GM12892 (cell line): ENCODE data around the gene ARL15.

ENCODE experiments used
- DNase-seq: peaks from one replicate; pipeline ENCODE4 v3.0.0; 2011; ENCODE audit not compliant: insufficient read length
- FAIRE-seq: peaks from 2 replicates; lab custom pipeline; 2011; peaks lifted over from hg19 to GRCh38; lab: Jason Lieb, UNC
- POLR2A ChIP-seq: IDR thresholded peaks from 2 replicates; pipeline ENCODE4 v1.6.1; 2011; ENCODE audit warnings: low read depth, low read length, control low read depth
- POLR2AphosphoS5 ChIP-seq: IDR thresholded peaks from 2 replicates; pipeline ENCODE4 v1.6.1; 2011; ENCODE audit warnings: low read depth, low read length, control low read depth
- TAF1 ChIP-seq: IDR thresholded peaks from 2 replicates; pipeline ENCODE4 v1.6.1; 2011; ENCODE audit warnings: low read depth, mild to moderate bottlenecking, control low read depth, low read length, borderline replicate concordance

The ARL15 gene

GRCh38 chr5:54018438-54018837 is 291.9 kb downstream of the ARL15 start:
- DNase-seq = no peak
- no peak for TF ChIP-seq TAF1
- no peak for TF ChIP-seq POLR2AphosphoS5
- TF ChIP-seq POLR2A = no peak
- no peak for FAIRE-seq

GRCh38 chr5:54017580-54017979 is 292.8 kb downstream of the ARL15 start:
- TF ChIP-seq TAF1 (no peak), POLR2AphosphoS5 (no peak), POLR2A (no peak)
- FAIRE-seq (no peak), DNase-seq (no peak)

GRCh38 chr5:54013556-54014194 is 296.7 kb downstream of the ARL15 start:
- DNase-seq = no peak
- no peak for FAIRE-seq
- TF ChIP-seq TAF1 = no peak
- TF ChIP-seq POLR2A = no peak
- TF ChIP-seq POLR2AphosphoS5 = no peak

- DNase-seq = no peak
- FAIRE-seq = no peak
- no peak for TF ChIP-seq TAF1
- no peak for TF ChIP-seq POLR2A
- no peak for TF ChIP-seq POLR2AphosphoS5
Measured at GRCh38 chr5:54009828-54010227, 300.5 kb downstream of the ARL15 start.

- no peak for TF ChIP-seq POLR2AphosphoS5
- no peak for TF ChIP-seq TAF1
- no peak for TF ChIP-seq POLR2A
- DNase-seq (no peak), FAIRE-seq (no peak)
Measured at GRCh38 chr5:54009357-54009756, 301.0 kb downstream of the ARL15 start.

- TF ChIP-seq POLR2A (no peak), TAF1 (no peak), POLR2AphosphoS5 (no peak)
- no peak for DNase-seq
- no peak for FAIRE-seq
Measured at GRCh38 chr5:54007827-54008777, 302.3 kb downstream of the ARL15 start.

- FAIRE-seq (no peak), DNase-seq (no peak)
- TF ChIP-seq POLR2AphosphoS5 = no peak
- no peak for TF ChIP-seq POLR2A
- no peak for TF ChIP-seq TAF1
Measured at GRCh38 chr5:54004697-54005096, 305.7 kb downstream of the ARL15 start.

GRCh38 chr5:54002779-54003178 is 307.6 kb downstream of the ARL15 start:
- TF ChIP-seq TAF1 = no peak
- TF ChIP-seq POLR2A = no peak
- DNase-seq (no peak), FAIRE-seq (no peak)

- TF ChIP-seq POLR2A (no peak), POLR2AphosphoS5 (no peak), TAF1 (no peak)
- FAIRE-seq = no peak
- no peak for DNase-seq
Measured at GRCh38 chr5:54001976-54002775, 308.2 kb downstream of the ARL15 start.

- DNase-seq (no peak), FAIRE-seq (no peak)
- TF ChIP-seq POLR2A (no peak), TAF1 (no peak), POLR2AphosphoS5 (no peak)
Measured at GRCh38 chr5:54000011-54000410, 310.4 kb downstream of the ARL15 start.

- no peak for TF ChIP-seq TAF1
- no peak for TF ChIP-seq POLR2A
- TF ChIP-seq POLR2AphosphoS5 = no peak
- DNase-seq (no peak), FAIRE-seq (no peak)
Measured at GRCh38 chr5:53997736-53998627, 312.4 kb downstream of the ARL15 start.
